Smooth muscle cell (in vitro differentiated cells): ENCODE measurements around the gene MYL9. TPM values are rescaled to one million over a fixed set of nuclear protein-coding genes. Genes with fewer than 3 reads are reported as not detected.

ENCODE experiments used
- DNase-seq: peaks from one replicate; lab custom pipeline; 2025; ENCODE audit not compliant: unreplicated experiment; lab: John Stamatoyannopoulos, UW
- H2AFZ ChIP-seq: fragments of 200-600 bp; sonication (generic); 2 replicates; pipeline ENCODE4 v1.6.0; 2016; ENCODE audit warnings: antibody characterized with exemption, low read depth, mild to moderate bottlenecking
- H3F3A ChIP-seq: fragments of 200-600 bp; sonication (generic); 2 replicates; pipeline ENCODE4 v1.6.0; 2017; ENCODE audit warnings: antibody characterized with exemption, low read depth
- H3K27ac ChIP-seq: fragments of 200-600 bp; sonication (generic); 2 replicates; pipeline ENCODE4 v1.5.1; 2016; ENCODE audit warnings: low read depth, mild to moderate bottlenecking
- H3K27me3 ChIP-seq: fragments of 200-600 bp; sonication (generic); 2 replicates; pipeline ENCODE4 v1.6.1; 2016; ENCODE audit warnings: low read depth, mild to moderate bottlenecking
- H3K36me3 ChIP-seq: fragments of 200-600 bp; sonication (generic); 2 replicates; pipeline ENCODE4 v1.5.1; 2016; ENCODE audit warnings: low read depth
- H3K4me1 ChIP-seq: fragments of 200-600 bp; sonication (generic); 2 replicates; pipeline ENCODE4 v1.5.1; 2016; ENCODE audit warnings: low read depth
- H3K4me2 ChIP-seq: fragments of 200-600 bp; sonication (generic); 2 replicates; pipeline ENCODE4 v1.6.0; 2016; ENCODE audit warnings: mild to moderate bottlenecking
- H3K4me3 ChIP-seq: fragments of 200-600 bp; sonication (generic); 2 replicates; pipeline ENCODE4 v1.5.1; 2016; ENCODE audit warnings: mild to moderate bottlenecking
- H3K79me2 ChIP-seq: fragments of 200-600 bp; sonication (generic); 2 replicates; pipeline ENCODE4 v1.6.0; 2016; ENCODE audit warnings: low read depth, mild to moderate bottlenecking
- H3K9ac ChIP-seq: fragments of 200-600 bp; sonication (generic); 2 replicates; pipeline ENCODE4 v1.6.0; 2016; ENCODE audit warnings: low read depth
- H3K9me3 ChIP-seq: fragments of 200-600 bp; sonication (generic); replicated peaks from 2 replicates; pipeline ENCODE4 v1.5.1; 2016; ENCODE audit warnings: low read depth
- H4K20me1 ChIP-seq: fragments of 200-600 bp; sonication (generic); 2 replicates; pipeline ENCODE4 v1.6.0; 2016; ENCODE audit warnings: low read depth
- WGBS: methylation state at CpG from one replicate; pipeline ENCODE4 v1.1.7; 2016; ENCODE audit warnings: low lambda C conversion rate; 5-methylcytosine and 5-hydroxymethylcytosine counted together
- polyA plus RNA-seq: library from polyadenylated mRNA; unstranded; fragments of >200 nt; fragmentation: Nextera tagmentation; extraction: Ambion mirVana; gene quantifications from 2 replicates; pipeline ENCODE4 v1.2.1, GENCODE V29; 2016
- small RNA-seq: library from RNA; depleted of rRNA; stranded (forward); fragments of <200 nt; gene quantifications from one replicate; pipeline ENCODE3, GENCODE V24; 2014
- total RNA-seq: library from RNA; depleted of rRNA; stranded (reverse); fragments of >200 nt; gene quantifications from 2 replicates; pipeline ENCODE4 v1.2.3, GENCODE V29; 2014
- TF ChIP-seq, protein P1 (sequence below): fragments of 200-600 bp; sonication (generic); IDR thresholded peaks from 2 replicates; pipeline ENCODE4 v1.5.1; 2017; ENCODE audit warnings: borderline replicate concordance, mild to moderate bottlenecking, antibody characterized with exemption; ENCODE audit not compliant: insufficient read depth, poor library complexity, severe bottlenecking

Gene MYL9
- total and polyA plus RNA-seq, 2 experiments from 2014 or later = 198 to 1,109 TPM

DNA sequence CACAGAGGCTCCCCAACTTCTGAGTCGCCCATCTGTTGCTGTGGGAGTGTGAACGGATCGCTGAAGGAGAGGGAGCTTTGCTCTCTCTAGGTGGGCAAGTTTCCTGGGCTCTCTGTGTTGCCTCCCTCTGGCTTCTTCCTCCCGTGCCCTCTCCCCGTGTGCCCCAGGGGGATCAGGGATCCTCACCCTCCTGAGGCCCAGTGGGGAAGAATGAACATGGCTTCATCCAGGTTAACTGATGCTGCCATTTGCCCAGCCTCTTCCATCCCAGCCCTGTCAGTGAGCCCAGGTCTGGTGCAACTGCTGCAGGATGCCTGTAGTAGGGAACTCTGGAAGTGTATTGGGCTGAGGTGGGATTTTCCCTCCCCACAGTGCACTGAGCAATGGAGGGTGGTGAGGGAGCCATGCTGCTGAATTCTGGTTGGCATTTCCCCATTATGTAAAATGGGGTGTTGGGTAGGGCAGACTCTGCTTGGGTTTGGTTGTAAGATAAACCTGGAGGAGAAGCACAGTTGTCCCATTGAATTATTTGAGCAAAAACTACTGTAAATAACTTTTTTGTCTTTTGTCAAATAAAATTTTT is 52.1 kb downstream of the MYL9 start:
- H2AFZ ChIP-seq = no peak overlapping the region
- H3K27ac ChIP-seq = no peak overlapping the region
- no peak overlapping the region for H3K4me2 ChIP-seq
- 96% methylated on average over 5 of the region's 5 CpGs for WGBS
- no peaks in the 10 kb centered on the region for H3K79me2 ChIP-seq
- no peak for DNase-seq
- no peaks in the 10 kb centered on the region for H3F3A ChIP-seq
- H3K9ac ChIP-seq = no peak overlapping the region
- no peaks in the 10 kb centered on the region for H3K4me1 ChIP-seq
- no peaks in the 10 kb centered on the region for H3K27me3 ChIP-seq
- no peak overlapping the region for H3K4me3 ChIP-seq
- H3K36me3 ChIP-seq = no peaks in the 10 kb centered on the region
- TF ChIP-seq, protein P1, sequence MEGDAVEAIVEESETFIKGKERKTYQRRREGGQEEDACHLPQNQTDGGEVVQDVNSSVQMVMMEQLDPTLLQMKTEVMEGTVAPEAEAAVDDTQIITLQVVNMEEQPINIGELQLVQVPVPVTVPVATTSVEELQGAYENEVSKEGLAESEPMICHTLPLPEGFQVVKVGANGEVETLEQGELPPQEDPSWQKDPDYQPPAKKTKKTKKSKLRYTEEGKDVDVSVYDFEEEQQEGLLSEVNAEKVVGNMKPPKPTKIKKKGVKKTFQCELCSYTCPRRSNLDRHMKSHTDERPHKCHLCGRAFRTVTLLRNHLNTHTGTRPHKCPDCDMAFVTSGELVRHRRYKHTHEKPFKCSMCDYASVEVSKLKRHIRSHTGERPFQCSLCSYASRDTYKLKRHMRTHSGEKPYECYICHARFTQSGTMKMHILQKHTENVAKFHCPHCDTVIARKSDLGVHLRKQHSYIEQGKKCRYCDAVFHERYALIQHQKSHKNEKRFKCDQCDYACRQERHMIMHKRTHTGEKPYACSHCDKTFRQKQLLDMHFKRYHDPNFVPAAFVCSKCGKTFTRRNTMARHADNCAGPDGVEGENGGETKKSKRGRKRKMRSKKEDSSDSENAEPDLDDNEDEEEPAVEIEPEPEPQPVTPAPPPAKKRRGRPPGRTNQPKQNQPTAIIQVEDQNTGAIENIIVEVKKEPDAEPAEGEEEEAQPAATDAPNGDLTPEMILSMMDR = no peak
- no peaks in the 10 kb centered on the region for H4K20me1 ChIP-seq
- H3K9me3 ChIP-seq = no peaks in the 10 kb centered on the region

DNA sequence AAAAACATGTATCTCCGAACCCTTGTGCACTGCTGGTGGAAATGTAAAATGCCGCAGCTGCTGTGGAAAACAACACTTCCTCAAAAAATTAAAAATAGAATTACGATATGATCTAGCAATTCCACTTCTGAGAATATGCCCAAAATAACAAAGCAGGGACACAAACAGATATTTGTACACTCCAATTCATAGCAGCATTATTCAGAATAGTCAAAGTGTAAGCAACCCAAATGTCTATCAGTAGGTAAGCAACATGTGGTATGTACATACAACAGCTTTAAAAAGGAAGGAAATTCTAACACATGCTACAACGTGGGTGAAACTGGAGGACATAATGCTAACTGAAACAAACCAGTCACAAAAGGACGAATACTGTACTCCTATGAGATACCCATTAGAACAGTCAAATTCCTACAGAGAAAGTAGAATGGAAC is 58.6 kb downstream of the MYL9 start:
- DNase-seq = no peak
- H3K27ac ChIP-seq = no peak overlapping the region
- H3F3A ChIP-seq = no peaks in the 10 kb centered on the region
- no peaks in the 10 kb centered on the region for H3K36me3 ChIP-seq
- no peak overlapping the region for H2AFZ ChIP-seq
- no peak overlapping the region for H3K9ac ChIP-seq
- H3K79me2 ChIP-seq = no peaks in the 10 kb centered on the region
- WGBS = 89% methylated on average over 5 of the region's 5 CpGs
- H3K27me3 ChIP-seq = no peaks in the 10 kb centered on the region
- H4K20me1 ChIP-seq = no peaks in the 10 kb centered on the region
- no peaks in the 10 kb centered on the region for H3K9me3 ChIP-seq
- no peak overlapping the region for H3K4me2 ChIP-seq
- H3K4me1 ChIP-seq = peaks cover 2% of the 10 kb centered on the region
- H3K4me3 ChIP-seq = no peak overlapping the region
- TF ChIP-seq, protein P1 = no peak

Small RNAs within 50 kb of the gene (small RNA-seq; reads per million reads assigned to genes)
- gene RF00017 = not detected

Other genes starting within 250 kb of the MYL9 start
- gene DLGAP4, start 235.2 kb upstream of the MYL9 start, total RNA-seq = 87.0 and 102 TPM in 2 replicates
- 86.8 and 125 TPM in 2 replicates for gene DLGAP4, start 235.2 kb upstream of the MYL9 start, polyA plus RNA-seq
- gene TGIF2, start 32.1 kb downstream of the MYL9 start, total RNA-seq = 14.5 and 20.3 TPM in 2 replicates
- gene TGIF2, start 32.1 kb downstream of the MYL9 start, polyA plus RNA-seq = 18.1 and 21.5 TPM in 2 replicates
- gene RAB5IF, start 64.3 kb downstream of the MYL9 start, total RNA-seq = 60.5 and 66.8 TPM in 2 replicates
- gene RAB5IF, start 64.3 kb downstream of the MYL9 start, polyA plus RNA-seq = 108 and 139 TPM in 2 replicates
- not detected in 2 replicates for gene SLA2, start 104.7 kb downstream of the MYL9 start, total RNA-seq
- not detected in 2 replicates for gene SLA2, start 104.7 kb downstream of the MYL9 start, polyA plus RNA-seq
- 14.6 and 16.3 TPM in 2 replicates for gene NDRG3, start 204.6 kb downstream of the MYL9 start, total RNA-seq
- gene NDRG3, start 204.6 kb downstream of the MYL9 start, polyA plus RNA-seq = 13.4 and 18.7 TPM in 2 replicates
- 17.0 and 23.0 TPM in 2 replicates for gene DSN1, start 232.2 kb downstream of the MYL9 start, total RNA-seq
- gene DSN1, start 232.2 kb downstream of the MYL9 start, polyA plus RNA-seq = 15.1 and 17.4 TPM in 2 replicates